ENCODE measurements around the gene TCF15. TPM values are rescaled to one million over a fixed set of nuclear protein-coding genes. Genes with fewer than 3 reads are reported as not detected.

TCF15 gene
- total and polyA plus RNA-seq, 2 of the 8 experiments (the other 6 are each of a cell fraction or from before 2014, with no cell fraction given): 3.7 to 6.9 TPM

- TF ChIP-seq HDAC2 (IDR thresholded peaks at IDR 0.05; ENCODE audit: borderline replicate concordance in 1 of 2, low read depth in 2 of 2, low read length in 2 of 2): no peak
- no peak for TF ChIP-seq SAP30 (IDR thresholded peaks at IDR 0.05; ENCODE audit: insufficient read depth, insufficient replicate concordance, low read length)
These were observed 21.0 kb upstream of the TCF15 start (continued) for GRCh38 chr20:631101-631500.

All from H1 (cell line).